HuH-7.5 (cell line): ENCODE measurements around the gene NKX1-1.

Source experiments
- DNase-seq: peaks from one replicate; pipeline ENCODE4 v3.0.0; 2011; ENCODE audit warnings: low spot score

The NKX1-1 gene

GRCh38 chr4:1359976-1360375, 46.3 kb downstream of the NKX1-1 start:
- no peak for DNase-seq

DNA sequence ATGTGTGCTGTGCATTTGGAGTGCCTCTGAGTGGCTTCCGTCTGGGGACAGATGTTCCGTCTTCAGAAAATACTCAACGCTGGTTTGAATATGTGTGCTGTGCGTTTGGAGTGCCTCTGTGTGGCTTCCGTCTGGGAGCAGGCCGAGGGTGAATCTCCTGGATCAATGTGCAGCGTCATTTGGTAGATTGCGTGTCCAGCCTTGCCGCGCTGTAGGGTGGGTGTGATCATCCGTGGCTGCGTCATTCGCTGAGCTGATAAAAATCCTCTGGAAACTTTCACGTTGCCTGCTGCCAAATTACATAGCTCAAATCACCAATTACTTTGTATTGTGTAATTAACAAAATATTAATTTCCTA, 47.1 kb downstream of the NKX1-1 start:
- DNase-seq, result no peak

- no peak for DNase-seq
Observed at GRCh38 chr4:1358421-1359143, 47.7 kb downstream of the NKX1-1 start.

DNA sequence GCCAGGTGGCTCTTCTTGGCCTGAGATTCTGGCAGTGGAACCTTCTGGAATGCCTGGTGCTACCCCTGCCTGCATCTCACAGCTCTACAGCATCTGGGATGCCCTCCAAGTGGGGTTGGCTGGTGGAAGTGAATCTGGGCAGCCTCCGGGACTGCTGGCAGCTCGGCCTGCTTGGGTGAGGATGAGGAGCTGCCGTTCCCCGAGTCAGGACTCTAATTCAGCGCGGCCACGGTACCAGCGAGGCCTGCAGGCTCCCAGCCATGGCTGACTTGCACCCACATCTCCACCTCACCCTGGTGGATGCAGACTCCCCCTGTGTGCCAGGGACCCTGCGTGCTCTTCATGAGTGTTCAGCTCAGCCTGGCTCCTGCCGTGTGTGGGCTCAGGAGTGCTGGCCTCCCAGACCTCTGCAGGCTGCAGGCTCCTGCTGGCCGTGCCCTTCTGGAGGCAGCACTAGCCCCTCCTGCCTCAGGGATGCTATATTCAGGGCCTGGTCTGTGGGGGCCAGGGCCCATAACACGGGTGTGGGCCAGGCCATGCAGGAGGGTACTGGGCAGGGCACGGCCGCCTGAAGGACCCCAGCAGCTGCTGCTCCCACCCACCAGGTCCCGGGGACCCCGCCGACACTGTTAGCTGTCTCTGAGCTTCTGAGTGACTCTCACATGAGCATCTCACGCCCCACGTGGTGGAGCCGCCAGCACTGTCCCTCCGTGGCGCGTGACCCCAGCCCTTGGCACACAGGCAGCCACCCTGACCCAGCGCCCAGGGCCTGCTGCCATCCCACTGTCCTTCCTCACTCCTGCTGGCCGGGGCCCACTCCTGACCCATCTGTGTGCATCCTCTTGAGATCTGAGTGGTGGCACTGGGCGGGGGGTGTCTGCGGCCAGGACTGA, 48.6 kb downstream of the NKX1-1 start:
- DNase-seq, result no peak

GRCh38 chr4:1356181-1356998, 49.9 kb downstream of the NKX1-1 start:
- DNase-seq, result peak; percentile 94

- DNase-seq, result no peak
Observed at GRCh38 chr4:1355378-1355777, 50.9 kb downstream of the NKX1-1 start.

DNA sequence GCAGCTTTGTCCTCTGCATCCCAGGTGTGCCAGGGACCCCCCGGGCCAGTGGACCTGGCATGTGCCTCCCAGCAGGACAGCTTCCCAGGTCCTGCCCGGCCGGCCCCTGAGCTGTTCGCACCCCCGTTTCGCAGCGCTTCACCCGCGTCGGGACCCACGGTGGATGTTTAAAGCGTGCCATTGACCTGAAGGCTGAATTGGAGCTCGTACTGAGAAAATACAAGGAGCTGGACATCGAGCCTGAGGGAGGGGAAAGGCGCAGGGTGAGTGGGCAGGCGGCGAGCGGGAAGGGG, 51.3 kb downstream of the NKX1-1 start:
- no peak for DNase-seq

GRCh38 chr4:1354136-1354982, 51.9 kb downstream of the NKX1-1 start:
- no peak for DNase-seq

GRCh38 chr4:1353186-1354055, 52.8 kb downstream of the NKX1-1 start:
- no peak for DNase-seq
